Thyroid gland (tissue), 4 donors: ENCODE results near the gene WDR89. TPM values are rescaled to one million over a fixed set of nuclear protein-coding genes. Genes with fewer than 3 reads are reported as not detected.
"Not testable (repeated sequence)": the region's sequence is repeated elsewhere in the genome, so short reads cannot be mapped to it uniquely, and the experiment has no call there.

Experiments
- DNase-seq, 2 donors: peaks; one replicate each; pipeline ENCODE4 v3.0.0-alpha.2; 2019
- H3K27ac ChIP-seq, 3 donors: fragments of 200-600 bp; sonication (generic); 1 replicate in 2 of 3; 2 replicates in 1 of 3; pipeline ENCODE4 v1.5.1; 2016 to 2019; ENCODE audit warnings: mild to moderate bottlenecking in 1 of 3, moderate library complexity in 1 of 3
- H3K27me3 ChIP-seq: fragments of 200-600 bp; sonication (generic); one replicate; pipeline ENCODE4 v1.5.1; 2019
- H3K36me3 ChIP-seq, 2 donors: fragments of 200-600 bp; sonication (generic); one replicate each; pipeline ENCODE4 v1.5.1; 2016 to 2019
- H3K4me1 ChIP-seq, 2 donors: fragments of 200-600 bp; sonication (generic); one replicate each; pipeline ENCODE4 v1.5.1; 2017 to 2019
- H3K4me3 ChIP-seq, 3 donors: fragments of 200-600 bp; sonication (generic); replicated peaks in 1 of 3; 1 replicate in 2 of 3; 2 replicates in 1 of 3; pipeline ENCODE4 v1.5.1; 2016; ENCODE audit warnings: mild to moderate bottlenecking in 1 of 3
- H3K9me3 ChIP-seq: fragments of 200-600 bp; sonication (generic); one replicate; pipeline ENCODE4 v1.5.1; 2017
- CTCF ChIP-seq, 6 experiments: fragments of 200-600 bp in 3 of 6; fragments of 450-650 bp in 3 of 6; sonication (generic) in 3 of 6; IDR thresholded peaks; one replicate each; pipeline ENCODE4 v1.5.1; 2016 to 2019; ENCODE audit warnings: antibody characterized with exemption in 6 of 6, mild to moderate bottlenecking in 2 of 6, inconsistent platforms in 1 of 6, moderate library complexity in 1 of 6
- POLR2A ChIP-seq, 2 donors: fragments of 450-650 bp; IDR thresholded peaks; one replicate each; pipeline ENCODE4 v1.6.1; 2017; ENCODE audit warnings: antibody characterized with exemption in 2 of 2, mild to moderate bottlenecking in 2 of 2, moderate library complexity in 1 of 2
- WGBS, 2 donors: methylation state at CpG; one replicate each; pipeline ENCODE4 v1.1.5; 2017; 5-methylcytosine and 5-hydroxymethylcytosine counted together
- intact Hi-C: fragments of 100-400 bp; cut with DNase I; formaldehyde crosslinking; loops from one replicate; pipeline ENCODE4 v1.15.1; 2023
- total RNA-seq, 4 donors: library from RNA; depleted of rRNA; stranded (reverse); fragments of >200 nt; gene quantifications; one replicate each; pipeline ENCODE4 v1.2.3, GENCODE V29; 2016

Gene WDR89
- total RNA-seq, 4 donors from 2014 or later, result 9.4 to 15.0 (median 13.5) TPM

GRCh38 chr14:63642656-63643382 is 1.1 kb upstream of the WDR89 start:
- no peak for DNase-seq
- no peaks in the 10 kb centered on the region for H3K36me3 ChIP-seq
- 68 to 70% methylated on average over 8 of the region's 8 CpGs for WGBS, 2 donors
- H3K4me1 ChIP-seq, result peaks cover 0 to 6% of the 10 kb centered on the region in 2 donors
- peak overlapping the region; percentile 91 to 97 (median 97) for H3K27ac ChIP-seq
- no peaks in the 10 kb centered on the region for H3K9me3 ChIP-seq
- no peak for TF ChIP-seq POLR2A (IDR thresholded peaks at IDR 0.05)
- no peak for TF ChIP-seq CTCF (IDR thresholded peaks at IDR 0.05)
- intact Hi-C loops, result no loop called here
- H3K4me3 ChIP-seq, result peak overlapping the region in 2 of 3 donors; percentile 43 to 55
- no peaks in the 10 kb centered on the region for H3K27me3 ChIP-seq

- WGBS, 2 donors, result 0% methylated on average over 11 to 12 of the region's 12 CpGs
- H3K4me3 ChIP-seq, result peak overlapping the region in 2 of 3 donors; percentile 43 to 55
- peaks cover 0 to 6% of the 10 kb centered on the region in 2 donors for H3K4me1 ChIP-seq
- H3K36me3 ChIP-seq, result no peaks in the 10 kb centered on the region
- peak overlapping the region; percentile 91 to 97 (median 97) for H3K27ac ChIP-seq
- no peaks in the 10 kb centered on the region for H3K27me3 ChIP-seq
- DNase-seq, result peak; percentile 80 to 82
- intact Hi-C loops, result no loop called here
- H3K9me3 ChIP-seq, result no peaks in the 10 kb centered on the region
- TF ChIP-seq CTCF (IDR thresholded peaks at IDR 0.05) (no peak), POLR2A (IDR thresholded peaks at IDR 0.05) (peak in 1 of 2 donors; percentile 37)
These were observed 549 bp upstream of the WDR89 start for GRCh38 chr14:63642229-63642611.

GRCh38 chr14:63638493-63638892 is 3.2 kb downstream of the WDR89 start:
- Histone ChIP-seq H3K27me3 (no peaks in the 10 kb centered on the region), H3K36me3 (no peaks in the 10 kb centered on the region), H3K4me3 (no peak overlapping the region), H3K4me1 (peaks cover 0 to 6% of the 10 kb centered on the region in 2 donors), H3K27ac (no peak overlapping the region), H3K9me3 (no peaks in the 10 kb centered on the region)
- TF ChIP-seq CTCF (IDR thresholded peaks at IDR 0.05) (no peak), POLR2A (IDR thresholded peaks at IDR 0.05) (no peak)
- intact Hi-C loops, result loop anchor here (10.0 kb wide), 2 partner anchors 86 to 94 kb away; partner anchors contain the start of genes PPP2R5E and SGPP1
- WGBS, 2 donors, result 84 to 96% methylated on average over 1 of the region's 1 CpG
- DNase-seq, result no peak

GRCh38 chr14:63636094-63636635 is 5.5 kb downstream of the WDR89 start:
- not testable (repeated sequence) for DNase-seq
- 99% methylated on average over 4 of the region's 4 CpGs for WGBS, 2 donors
- intact Hi-C loops, result loop anchor here (10.0 kb wide), 2 partner anchors 89 to 91 kb away; partner anchors contain the start of genes PPP2R5E and SGPP1

GRCh38 chr14:63633801-63634200 is 7.9 kb downstream of the WDR89 start:
- Histone ChIP-seq H3K27ac (no peak overlapping the region), H3K36me3 (no peaks in the 10 kb centered on the region), H3K4me1 (no peaks in the 10 kb centered on the region), H3K27me3 (no peaks in the 10 kb centered on the region), H3K4me3 (no peak overlapping the region), H3K9me3 (no peaks in the 10 kb centered on the region)
- WGBS, 2 donors, result 86 to 87% methylated on average over 7 of the region's 7 CpGs
- no peak for TF ChIP-seq POLR2A (IDR thresholded peaks at IDR 0.05)
- TF ChIP-seq CTCF (IDR thresholded peaks at IDR 0.05), result peak in 1 of 6 experiments; percentile 15
- intact Hi-C loops, result loop anchor here (10.0 kb wide), 2 partner anchors 89 to 91 kb away; partner anchors contain the start of genes PPP2R5E and SGPP1
- no peak for DNase-seq

More at GRCh38 chr14:63636094-63636635, 5.5 kb downstream of the WDR89 start:
- H3K9me3 ChIP-seq, H3K4me1 ChIP-seq, H3K27ac ChIP-seq, H3K4me3 ChIP-seq, H3K27me3 ChIP-seq, H3K36me3 ChIP-seq: not testable (repeated sequence)
